ENCODE data around the gene ITGAD. TPM values are rescaled to one million over a fixed set of nuclear protein-coding genes. Genes with fewer than 3 reads are reported as not detected.
A peak's percentile ranks its signal among the peaks of the same experiment; 100 is the strongest.

The ITGAD gene
- total RNA-seq, 3 donors from 2014 or later (not counting 1 experiment from before 2014, with no cell fraction given): 1.0 to 2.9 (median 2.2) TPM

- no peak for TF ChIP-seq CTCF (IDR thresholded peaks at IDR 0.05)
- H3K9me3 ChIP-seq (ENCODE audit: control insufficient read depth, insufficient read depth, low read length): no peaks in the 10 kb centered on the region
- intact Hi-C loops (cut with micrococcal nuclease): loop anchor here (5.0 kb wide), 1 partner anchor 35 kb away; no protein-coding TSS in a partner anchor
- no peak overlapping the region for H3K4me3 ChIP-seq (ENCODE audit: low read length)
- peak overlapping the region; percentile 65 for H3K27ac ChIP-seq (ENCODE audit: low read length)
- peaks cover 0 to 5% of the 10 kb centered on the region in 2 donors for H3K27me3 Mint-ChIP-seq (ENCODE audit: low read depth in 2 of 2)
- no peaks in the 10 kb centered on the region for H3K27me3 ChIP-seq (ENCODE audit: control insufficient read depth, insufficient read depth, low read length)
- H3K4me1 ChIP-seq (ENCODE audit: control insufficient read depth, insufficient read depth, low read length): peaks cover 96% of the 10 kb centered on the region
- ATAC-seq: peak in 1 of 3 donors; percentile 40
- H3K9me3 Mint-ChIP-seq: no peaks in the 10 kb centered on the region
- no peaks in the 10 kb centered on the region for H3K36me3 Mint-ChIP-seq
- peak overlapping the region; percentile 67 to 95 for H3K27ac Mint-ChIP-seq
- peaks cover 65 to 82% of the 10 kb centered on the region in 2 donors for H3K4me1 Mint-ChIP-seq
- DNase-seq: no peak
- 72% methylated on average over 22 of the region's 22 CpGs for WGBS (ENCODE audit: insufficient coverage)
- peak overlapping the region; percentile 52 for H3K4me3 Mint-ChIP-seq
- H3K36me3 ChIP-seq (ENCODE audit: control insufficient read depth, insufficient read depth, low read length): no peaks in the 10 kb centered on the region
Measured at GRCh38 chr16:31352376-31353115, 40.6 kb upstream of the ITGAD start.

GRCh38 chr16:31354394-31355291 is 38.5 kb upstream of the ITGAD start, which contains the start of gene ITGAX:
TSS of gene ITGAX (plus strand) at chr16:31355176. CDS start at chr16:31355255, 79 bp downstream.
- Mint-ChIP-seq H3K4me1 (peaks cover 66 to 73% of the 10 kb centered on the region in 2 donors), H3K27me3 (ENCODE audit: low read depth in 2 of 2) (no peaks in the 10 kb centered on the region), H3K36me3 (no peaks in the 10 kb centered on the region), H3K9me3 (no peaks in the 10 kb centered on the region), H3K27ac (peak within 1 kb of the TSS; percentile 89 to 95), H3K4me3 (peak within 1 kb of the TSS; percentile 92)
- H3K9me3 ChIP-seq (ENCODE audit: control insufficient read depth, insufficient read depth, low read length): no peaks in the 10 kb centered on the region
- peak within 1 kb of the TSS; percentile 85 for H3K27ac ChIP-seq (ENCODE audit: low read length)
- peak within 1 kb of the TSS; percentile 59 for H3K4me3 ChIP-seq (ENCODE audit: low read length)
- DNase-seq: peak; percentile 71 to 74
- intact Hi-C loops (cut with micrococcal nuclease): loop anchor here (1.0 to 5.0 kb wide), 2 partner anchors 11 to 33 kb away; no protein-coding TSS in a partner anchor
- peak; percentile 72 to 87 (median 85) for ATAC-seq
- H3K27me3 ChIP-seq (ENCODE audit: control insufficient read depth, insufficient read depth, low read length): no peaks in the 10 kb centered on the region
- H3K36me3 ChIP-seq (ENCODE audit: control insufficient read depth, insufficient read depth, low read length): no peaks in the 10 kb centered on the region
- peaks cover 92% of the 10 kb centered on the region for H3K4me1 ChIP-seq (ENCODE audit: control insufficient read depth, insufficient read depth, low read length)
- TF ChIP-seq CTCF (IDR thresholded peaks at IDR 0.05): no peak
- WGBS (ENCODE audit: insufficient coverage): 16% methylated on average over 10 of the region's 10 CpGs

- Mint-ChIP-seq H3K4me3 (peak overlapping the region; percentile 92), H3K36me3 (no peaks in the 10 kb centered on the region), H3K9me3 (no peaks in the 10 kb centered on the region), H3K4me1 (peaks cover 67 to 73% of the 10 kb centered on the region in 2 donors), H3K27me3 (ENCODE audit: low read depth in 2 of 2) (no peaks in the 10 kb centered on the region), H3K27ac (peak overlapping the region; percentile 89 to 95)
- H3K4me1 ChIP-seq (ENCODE audit: control insufficient read depth, insufficient read depth, low read length): peaks cover 92% of the 10 kb centered on the region
- H3K36me3 ChIP-seq (ENCODE audit: control insufficient read depth, insufficient read depth, low read length): no peaks in the 10 kb centered on the region
- 72% methylated on average over 14 of the region's 14 CpGs for WGBS (ENCODE audit: insufficient coverage)
- H3K9me3 ChIP-seq (ENCODE audit: control insufficient read depth, insufficient read depth, low read length): no peaks in the 10 kb centered on the region
- no peak for DNase-seq
- TF ChIP-seq CTCF (IDR thresholded peaks at IDR 0.05): no peak
- peak overlapping the region; percentile 85 for H3K27ac ChIP-seq (ENCODE audit: low read length)
- H3K27me3 ChIP-seq (ENCODE audit: control insufficient read depth, insufficient read depth, low read length): no peaks in the 10 kb centered on the region
- ATAC-seq: no peak
- H3K4me3 ChIP-seq (ENCODE audit: low read length): peak overlapping the region; percentile 59
- intact Hi-C loops (cut with micrococcal nuclease): no loop called here
Measured at GRCh38 chr16:31355431-31356100, 37.6 kb upstream of the ITGAD start.
